ENCODE measurements around the gene SERPINA9. TPM values are rescaled to one million over a fixed set of nuclear protein-coding genes. Genes with fewer than 3 reads are reported as not detected.

SERPINA9 gene
- polyA plus RNA-seq, 2 of the 4 experiments (the other 2 are of a cell fraction): not detected

GRCh38 chr14:94462219-94462551 is 13.8 kb downstream of the SERPINA9 start (continued):
- TF ChIP-seq, protein P1, sequence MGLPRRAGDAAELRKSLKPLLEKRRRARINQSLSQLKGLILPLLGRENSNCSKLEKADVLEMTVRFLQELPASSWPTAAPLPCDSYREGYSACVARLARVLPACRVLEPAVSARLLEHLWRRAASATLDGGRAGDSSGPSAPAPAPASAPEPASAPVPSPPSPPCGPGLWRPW (IDR thresholded peaks at IDR 0.05): no peak
- TF ChIP-seq, protein P2, sequence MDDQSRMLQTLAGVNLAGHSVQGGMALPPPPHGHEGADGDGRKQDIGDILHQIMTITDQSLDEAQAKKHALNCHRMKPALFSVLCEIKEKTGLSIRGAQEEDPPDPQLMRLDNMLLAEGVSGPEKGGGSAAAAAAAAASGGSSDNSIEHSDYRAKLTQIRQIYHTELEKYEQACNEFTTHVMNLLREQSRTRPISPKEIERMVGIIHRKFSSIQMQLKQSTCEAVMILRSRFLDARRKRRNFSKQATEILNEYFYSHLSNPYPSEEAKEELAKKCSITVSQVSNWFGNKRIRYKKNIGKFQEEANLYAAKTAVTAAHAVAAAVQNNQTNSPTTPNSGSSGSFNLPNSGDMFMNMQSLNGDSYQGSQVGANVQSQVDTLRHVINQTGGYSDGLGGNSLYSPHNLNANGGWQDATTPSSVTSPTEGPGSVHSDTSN (IDR thresholded peaks at IDR 0.05): no peak

- DNase-seq (ENCODE audit: low read depth in 1 of 2, low spot score in 1 of 2) (no peak), FAIRE-seq (no peak), ATAC-seq (no peak)
- WGBS (ENCODE audit: missing lambda C conversion rate): 49% methylated on average over 16 of the region's 19 CpGs
- no peak overlapping the region for H3K4me2 ChIP-seq
- H3K9me3 ChIP-seq: no peaks in the 10 kb centered on the region
- H3K4me3 ChIP-seq: no peak overlapping the region
- CTCF ChIA-PET: interaction anchor here (1.2 kb wide), 1 partner anchor 27 kb away, joined by 3 read pairs; no protein-coding TSS in a partner anchor
- H3K4me1 ChIP-seq: peaks cover 12% of the 10 kb centered on the region; the same call in 2 of the 3 replicates
- POLR2A ChIA-PET: no interaction called here
- no peak overlapping the region for H3K27ac ChIP-seq
- TF ChIP-seq, protein P3, sequence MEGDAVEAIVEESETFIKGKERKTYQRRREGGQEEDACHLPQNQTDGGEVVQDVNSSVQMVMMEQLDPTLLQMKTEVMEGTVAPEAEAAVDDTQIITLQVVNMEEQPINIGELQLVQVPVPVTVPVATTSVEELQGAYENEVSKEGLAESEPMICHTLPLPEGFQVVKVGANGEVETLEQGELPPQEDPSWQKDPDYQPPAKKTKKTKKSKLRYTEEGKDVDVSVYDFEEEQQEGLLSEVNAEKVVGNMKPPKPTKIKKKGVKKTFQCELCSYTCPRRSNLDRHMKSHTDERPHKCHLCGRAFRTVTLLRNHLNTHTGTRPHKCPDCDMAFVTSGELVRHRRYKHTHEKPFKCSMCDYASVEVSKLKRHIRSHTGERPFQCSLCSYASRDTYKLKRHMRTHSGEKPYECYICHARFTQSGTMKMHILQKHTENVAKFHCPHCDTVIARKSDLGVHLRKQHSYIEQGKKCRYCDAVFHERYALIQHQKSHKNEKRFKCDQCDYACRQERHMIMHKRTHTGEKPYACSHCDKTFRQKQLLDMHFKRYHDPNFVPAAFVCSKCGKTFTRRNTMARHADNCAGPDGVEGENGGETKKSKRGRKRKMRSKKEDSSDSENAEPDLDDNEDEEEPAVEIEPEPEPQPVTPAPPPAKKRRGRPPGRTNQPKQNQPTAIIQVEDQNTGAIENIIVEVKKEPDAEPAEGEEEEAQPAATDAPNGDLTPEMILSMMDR (IDR thresholded peaks at IDR 0.05): no peak
- TF ChIP-seq KDM5A (IDR thresholded peaks at IDR 0.05) (no peak), HEYL (CRISPR knock-in tag; IDR thresholded peaks at IDR 0.05) (no peak), FOSL2 (IDR thresholded peaks at IDR 0.05) (no peak), FOSL2 (CRISPR knock-in tag; IDR thresholded peaks at IDR 0.05) (no peak), BCL3 (IDR thresholded peaks at IDR 0.05) (no peak), NPAS2 (CRISPR knock-in tag; IDR thresholded peaks at IDR 0.05; ENCODE audit: borderline replicate concordance) (no peak), ZSCAN20 (CRISPR knock-in tag; IDR thresholded peaks at IDR 0.05) (no peak), KDM1A (IDR thresholded peaks at IDR 0.05; ENCODE audit: low read depth) (no peak), BHLHE40 (IDR thresholded peaks at IDR 0.05; ENCODE audit: low read depth, low read length) (no peak), HMGXB4 (CRISPR knock-in tag; IDR thresholded peaks at IDR 0.05; ENCODE audit: borderline replicate concordance) (no peak), EHMT2 (IDR thresholded peaks at IDR 0.05; ENCODE audit: low read depth) (no peak), CHD2 (IDR thresholded peaks at IDR 0.05; ENCODE audit: low read length, partially characterized antibody) (no peak), MYC (IDR thresholded peaks at IDR 0.05; ENCODE audit: borderline replicate concordance, low read length) (no peak), ZC3H11A (IDR thresholded peaks at IDR 0.05) (no peak)
- TF ChIP-seq, protein P4, sequence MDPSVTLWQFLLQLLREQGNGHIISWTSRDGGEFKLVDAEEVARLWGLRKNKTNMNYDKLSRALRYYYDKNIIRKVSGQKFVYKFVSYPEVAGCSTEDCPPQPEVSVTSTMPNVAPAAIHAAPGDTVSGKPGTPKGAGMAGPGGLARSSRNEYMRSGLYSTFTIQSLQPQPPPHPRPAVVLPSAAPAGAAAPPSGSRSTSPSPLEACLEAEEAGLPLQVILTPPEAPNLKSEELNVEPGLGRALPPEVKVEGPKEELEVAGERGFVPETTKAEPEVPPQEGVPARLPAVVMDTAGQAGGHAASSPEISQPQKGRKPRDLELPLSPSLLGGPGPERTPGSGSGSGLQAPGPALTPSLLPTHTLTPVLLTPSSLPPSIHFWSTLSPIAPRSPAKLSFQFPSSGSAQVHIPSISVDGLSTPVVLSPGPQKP (IDR thresholded peaks at IDR 0.05; ENCODE audit: low read depth, low read length): no peak
Observed at GRCh38 chr14:94461526-94462218, 14.3 kb downstream of the SERPINA9 start.

Measured in A549 (cell line).